Measurements from ENCODE around the gene NUDT16L1. TPM values are rescaled to one million over a fixed set of nuclear protein-coding genes. Genes with fewer than 3 reads are reported as not detected.

The NUDT16L1 gene
- total and polyA plus RNA-seq, 2 donors (not counting 1 experiment from before 2014, with no cell fraction given) = 14.0 to 21.5 TPM

DNA sequence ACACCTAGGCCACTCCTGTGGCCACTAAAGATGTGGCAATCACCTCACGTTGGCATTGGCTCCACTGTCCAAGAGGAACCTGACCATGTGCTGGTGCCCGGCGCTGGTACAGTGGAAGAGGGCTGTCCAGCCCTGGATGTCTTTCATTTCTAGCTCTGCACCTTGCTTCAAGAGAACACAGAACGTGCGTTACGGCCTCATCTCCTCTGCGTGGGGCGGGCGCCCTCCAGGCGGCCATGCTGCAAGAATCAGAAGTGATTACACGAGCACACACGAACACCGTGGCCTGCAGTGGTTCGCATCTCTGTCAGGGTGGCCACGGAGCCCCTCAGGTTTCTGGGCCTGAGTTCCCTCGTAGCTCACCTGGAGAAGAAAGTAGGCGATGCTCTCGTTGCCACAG lies 33.3 kb downstream of the NUDT16L1 start:
- DNase-seq (ENCODE audit: low read depth in 2 of 2) = no peak
- Histone ChIP-seq H3K27me3 (ENCODE audit: control insufficient read depth, insufficient read depth, low read length) (no peaks in the 10 kb centered on the region), H4K20me1 (ENCODE audit: control insufficient read depth, extremely low read depth, insufficient read depth, low read length) (no peaks in the 10 kb centered on the region), H3K79me2 (ENCODE audit: control insufficient read depth, insufficient read depth, low read length) (no peaks in the 10 kb centered on the region), H3K27ac (ENCODE audit: insufficient read depth, low read length) (no peak overlapping the region), H3K9me3 (ENCODE audit: control insufficient read depth, insufficient read depth, low read depth, low read length) (no peaks in the 10 kb centered on the region), H3K36me3 (ENCODE audit: control insufficient read depth, insufficient read depth, low read length) (peaks cover 11% of the 10 kb centered on the region), H3K4me1 (ENCODE audit: control insufficient read depth, extremely low read depth, insufficient read depth, low read length) (no peaks in the 10 kb centered on the region), H2AFZ (ENCODE audit: low read length) (no peak overlapping the region), H3K4me3 (replicated peaks in 1 of 4; ENCODE audit: control extremely low read depth in 1 of 4, insufficient read depth in 1 of 4, low read depth in 3 of 4, low read length in 4 of 4) (no peak overlapping the region), H3K9ac (ENCODE audit: insufficient read depth, low read length) (no peak overlapping the region), H3K4me2 (ENCODE audit: extremely low read depth, insufficient read depth, low read length) (no peak overlapping the region)
- no peak for TF ChIP-seq EZH2 (IDR thresholded peaks at IDR 0.05; ENCODE audit: low read length, missing control alignments)
- TF ChIP-seq, protein P1, sequence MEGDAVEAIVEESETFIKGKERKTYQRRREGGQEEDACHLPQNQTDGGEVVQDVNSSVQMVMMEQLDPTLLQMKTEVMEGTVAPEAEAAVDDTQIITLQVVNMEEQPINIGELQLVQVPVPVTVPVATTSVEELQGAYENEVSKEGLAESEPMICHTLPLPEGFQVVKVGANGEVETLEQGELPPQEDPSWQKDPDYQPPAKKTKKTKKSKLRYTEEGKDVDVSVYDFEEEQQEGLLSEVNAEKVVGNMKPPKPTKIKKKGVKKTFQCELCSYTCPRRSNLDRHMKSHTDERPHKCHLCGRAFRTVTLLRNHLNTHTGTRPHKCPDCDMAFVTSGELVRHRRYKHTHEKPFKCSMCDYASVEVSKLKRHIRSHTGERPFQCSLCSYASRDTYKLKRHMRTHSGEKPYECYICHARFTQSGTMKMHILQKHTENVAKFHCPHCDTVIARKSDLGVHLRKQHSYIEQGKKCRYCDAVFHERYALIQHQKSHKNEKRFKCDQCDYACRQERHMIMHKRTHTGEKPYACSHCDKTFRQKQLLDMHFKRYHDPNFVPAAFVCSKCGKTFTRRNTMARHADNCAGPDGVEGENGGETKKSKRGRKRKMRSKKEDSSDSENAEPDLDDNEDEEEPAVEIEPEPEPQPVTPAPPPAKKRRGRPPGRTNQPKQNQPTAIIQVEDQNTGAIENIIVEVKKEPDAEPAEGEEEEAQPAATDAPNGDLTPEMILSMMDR (conservative IDR thresholded peaks at IDR 0.05 in 1 of 2, IDR thresholded peaks at IDR 0.05 in 1 of 2; ENCODE audit: low read depth in 1 of 2, low read length in 2 of 2) = no peak

DNA sequence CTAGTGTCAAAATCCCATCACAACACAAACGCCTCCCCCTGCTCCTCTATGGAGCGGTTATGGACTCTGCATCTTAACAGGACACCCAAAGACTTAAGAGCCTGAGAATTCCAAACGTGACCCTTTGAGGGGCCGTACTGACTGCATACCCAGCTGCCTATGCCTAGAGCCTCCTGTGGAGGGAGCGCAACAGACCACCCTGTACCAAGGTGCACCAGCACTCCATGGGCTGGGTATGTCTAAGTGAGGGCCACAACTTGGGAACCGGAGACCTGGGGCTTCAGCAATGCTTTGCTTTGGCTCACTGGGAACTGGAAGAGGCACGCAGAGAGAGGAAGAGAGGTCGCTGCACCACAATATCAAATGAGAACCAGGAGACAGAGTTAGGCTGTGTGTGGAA lies 35.3 kb downstream of the NUDT16L1 start:
- peaks cover 9% of the 10 kb centered on the region for H3K79me2 ChIP-seq (ENCODE audit: control insufficient read depth, insufficient read depth, low read length)
- no peak for TF ChIP-seq EZH2 (IDR thresholded peaks at IDR 0.05; ENCODE audit: low read length, missing control alignments)
- TF ChIP-seq, protein P1 (conservative IDR thresholded peaks at IDR 0.05 in 1 of 2, IDR thresholded peaks at IDR 0.05 in 1 of 2; ENCODE audit: low read depth in 1 of 2, low read length in 2 of 2) = no peak
- H3K27ac ChIP-seq (ENCODE audit: insufficient read depth, low read length) = no peak overlapping the region
- no peak overlapping the region for H3K4me3 ChIP-seq (replicated peaks in 1 of 4; ENCODE audit: control extremely low read depth in 1 of 4, insufficient read depth in 1 of 4, low read depth in 3 of 4, low read length in 4 of 4)
- no peaks in the 10 kb centered on the region for H3K27me3 ChIP-seq (ENCODE audit: control insufficient read depth, insufficient read depth, low read length)
- DNase-seq (ENCODE audit: low read depth in 2 of 2) = no peak
- peaks cover 11% of the 10 kb centered on the region for H3K36me3 ChIP-seq (ENCODE audit: control insufficient read depth, insufficient read depth, low read length)
- H3K9me3 ChIP-seq (ENCODE audit: control insufficient read depth, insufficient read depth, low read depth, low read length) = no peaks in the 10 kb centered on the region
- H3K4me1 ChIP-seq (ENCODE audit: control insufficient read depth, extremely low read depth, insufficient read depth, low read length) = no peaks in the 10 kb centered on the region
- H3K9ac ChIP-seq (ENCODE audit: insufficient read depth, low read length) = no peak overlapping the region
- H4K20me1 ChIP-seq (ENCODE audit: control insufficient read depth, extremely low read depth, insufficient read depth, low read length) = no peaks in the 10 kb centered on the region
- H2AFZ ChIP-seq (ENCODE audit: low read length) = no peak overlapping the region
- no peak overlapping the region for H3K4me2 ChIP-seq (ENCODE audit: extremely low read depth, insufficient read depth, low read length)

DNA sequence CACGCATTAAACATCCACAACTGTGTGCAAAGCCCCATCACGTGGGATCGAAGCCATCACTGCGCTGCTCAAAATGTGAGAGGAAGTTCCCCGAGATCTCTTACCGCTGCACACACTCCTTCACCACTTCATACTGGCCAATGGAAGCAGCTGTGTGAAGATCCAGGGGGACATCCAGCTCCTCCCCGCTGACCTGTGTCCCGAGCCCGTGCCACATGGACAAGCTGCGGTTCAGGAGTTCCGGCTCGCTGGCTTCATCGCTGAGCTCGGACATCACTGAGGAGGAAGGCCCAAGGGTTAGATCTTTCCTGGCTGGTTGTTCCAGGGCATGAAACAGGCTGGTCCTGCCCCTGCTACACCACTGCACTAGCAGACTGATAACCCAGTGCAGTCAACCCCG lies 36.5 kb downstream of the NUDT16L1 start:
- Histone ChIP-seq H3K4me2 (ENCODE audit: extremely low read depth, insufficient read depth, low read length) (no peak overlapping the region), H3K27ac (ENCODE audit: insufficient read depth, low read length) (no peak overlapping the region), H3K4me1 (ENCODE audit: control insufficient read depth, extremely low read depth, insufficient read depth, low read length) (no peaks in the 10 kb centered on the region), H3K9ac (ENCODE audit: insufficient read depth, low read length) (no peak overlapping the region), H2AFZ (ENCODE audit: low read length) (no peak overlapping the region), H3K79me2 (ENCODE audit: control insufficient read depth, insufficient read depth, low read length) (peaks cover 11% of the 10 kb centered on the region), H3K4me3 (replicated peaks in 1 of 4; ENCODE audit: control extremely low read depth in 1 of 4, insufficient read depth in 1 of 4, low read depth in 3 of 4, low read length in 4 of 4) (no peak overlapping the region), H3K36me3 (ENCODE audit: control insufficient read depth, insufficient read depth, low read length) (peaks cover 10% of the 10 kb centered on the region), H4K20me1 (ENCODE audit: control insufficient read depth, extremely low read depth, insufficient read depth, low read length) (no peaks in the 10 kb centered on the region), H3K9me3 (ENCODE audit: control insufficient read depth, insufficient read depth, low read depth, low read length) (no peaks in the 10 kb centered on the region), H3K27me3 (ENCODE audit: control insufficient read depth, insufficient read depth, low read length) (no peaks in the 10 kb centered on the region)
- DNase-seq (ENCODE audit: low read depth in 2 of 2) = no peak
- no peak for TF ChIP-seq EZH2 (IDR thresholded peaks at IDR 0.05; ENCODE audit: low read length, missing control alignments)
- TF ChIP-seq, protein P1 (conservative IDR thresholded peaks at IDR 0.05 in 1 of 2, IDR thresholded peaks at IDR 0.05 in 1 of 2; ENCODE audit: low read depth in 1 of 2, low read length in 2 of 2) = no peak

All from fibroblast of lung (primary cell).